Nephron progenitor cell (in vitro differentiated cells): Measurements from ENCODE around the gene FLNA.

ENCODE experiments used
- DNase-seq: peaks from one replicate; pipeline ENCODE4 v3.0.0; 2021
- H3K27ac Mint-ChIP-seq: 2 replicates; pipeline ENCODE4 v1.8.0; 2021; ENCODE audit warnings: mild to moderate bottlenecking, moderate library complexity, mixed read lengths
- H3K27me3 Mint-ChIP-seq: 2 replicates; pipeline ENCODE4 v1.8.0; 2021; ENCODE audit warnings: mild to moderate bottlenecking, low read depth, mixed read lengths; ENCODE audit not compliant: poor library complexity
- H3K36me3 Mint-ChIP-seq: 2 replicates; pipeline ENCODE4 v1.8.0; 2021; ENCODE audit warnings: low read depth, mixed read lengths
- H3K4me1 Mint-ChIP-seq: 2 replicates; pipeline ENCODE4 v1.8.0; 2021; ENCODE audit warnings: mixed read lengths
- H3K4me3 Mint-ChIP-seq: 2 replicates; pipeline ENCODE4 v1.8.0; 2021; ENCODE audit warnings: mild to moderate bottlenecking, moderate library complexity, mixed read lengths
- H3K9me3 Mint-ChIP-seq: 2 replicates; pipeline ENCODE4 v1.8.0; 2021; ENCODE audit warnings: mild to moderate bottlenecking, moderate library complexity, mixed read lengths
- TF ChIP-seq, protein P1 (sequence below): fragments of 200-600 bp; sonication (generic); IDR thresholded peaks from 2 replicates; pipeline ENCODE4 v1.5.0; 2021; ENCODE audit warnings: antibody characterized with exemption

Gene FLNA

GRCh38 chrX:154378059-154378798 lies 3.8 kb upstream of the FLNA start:
- Mint-ChIP-seq H3K27me3 (peaks cover 3% of the 10 kb centered on the region), H3K4me3 (peak overlapping the region; percentile 52), H3K36me3 (peaks cover 4% of the 10 kb centered on the region), H3K9me3 (peaks cover 38% of the 10 kb centered on the region), H3K4me1 (peaks cover 27% of the 10 kb centered on the region), H3K27ac (no peak overlapping the region)
- TF ChIP-seq, protein P1, sequence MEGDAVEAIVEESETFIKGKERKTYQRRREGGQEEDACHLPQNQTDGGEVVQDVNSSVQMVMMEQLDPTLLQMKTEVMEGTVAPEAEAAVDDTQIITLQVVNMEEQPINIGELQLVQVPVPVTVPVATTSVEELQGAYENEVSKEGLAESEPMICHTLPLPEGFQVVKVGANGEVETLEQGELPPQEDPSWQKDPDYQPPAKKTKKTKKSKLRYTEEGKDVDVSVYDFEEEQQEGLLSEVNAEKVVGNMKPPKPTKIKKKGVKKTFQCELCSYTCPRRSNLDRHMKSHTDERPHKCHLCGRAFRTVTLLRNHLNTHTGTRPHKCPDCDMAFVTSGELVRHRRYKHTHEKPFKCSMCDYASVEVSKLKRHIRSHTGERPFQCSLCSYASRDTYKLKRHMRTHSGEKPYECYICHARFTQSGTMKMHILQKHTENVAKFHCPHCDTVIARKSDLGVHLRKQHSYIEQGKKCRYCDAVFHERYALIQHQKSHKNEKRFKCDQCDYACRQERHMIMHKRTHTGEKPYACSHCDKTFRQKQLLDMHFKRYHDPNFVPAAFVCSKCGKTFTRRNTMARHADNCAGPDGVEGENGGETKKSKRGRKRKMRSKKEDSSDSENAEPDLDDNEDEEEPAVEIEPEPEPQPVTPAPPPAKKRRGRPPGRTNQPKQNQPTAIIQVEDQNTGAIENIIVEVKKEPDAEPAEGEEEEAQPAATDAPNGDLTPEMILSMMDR: no peak
- no peak for DNase-seq

GRCh38 chrX:154376774-154377173 lies 2.3 kb upstream of the FLNA start:
- peaks cover 4% of the 10 kb centered on the region for H3K36me3 Mint-ChIP-seq
- H3K27ac Mint-ChIP-seq: no peak overlapping the region
- DNase-seq: no peak
- peaks cover 3% of the 10 kb centered on the region for H3K27me3 Mint-ChIP-seq
- peaks cover 42% of the 10 kb centered on the region for H3K9me3 Mint-ChIP-seq
- peaks cover 27% of the 10 kb centered on the region for H3K4me1 Mint-ChIP-seq
- no peak overlapping the region for H3K4me3 Mint-ChIP-seq
- TF ChIP-seq, protein P1: no peak

- DNase-seq: no peak
- peaks cover 17% of the 10 kb centered on the region for H3K4me1 Mint-ChIP-seq
- no peaks in the 10 kb centered on the region for H3K36me3 Mint-ChIP-seq
- peaks cover 36% of the 10 kb centered on the region for H3K9me3 Mint-ChIP-seq
- H3K4me3 Mint-ChIP-seq: peak overlapping the region; percentile 8
- TF ChIP-seq, protein P1: no peak
- H3K27ac Mint-ChIP-seq: no peak overlapping the region
- H3K27me3 Mint-ChIP-seq: no peaks in the 10 kb centered on the region
Measured at GRCh38 chrX:154375156-154375504, 696 bp upstream of the FLNA start.

GRCh38 chrX:154373340-154374306 lies 811 bp downstream of the FLNA start:
- no peaks in the 10 kb centered on the region for H3K27me3 Mint-ChIP-seq
- peak; percentile 65 for DNase-seq
- H3K4me1 Mint-ChIP-seq: peaks cover 14% of the 10 kb centered on the region
- no peak overlapping the region for H3K27ac Mint-ChIP-seq
- TF ChIP-seq, protein P1: peak; percentile 34
- H3K4me3 Mint-ChIP-seq: peak overlapping the region; percentile 65
- no peaks in the 10 kb centered on the region for H3K36me3 Mint-ChIP-seq
- H3K9me3 Mint-ChIP-seq: peaks cover 37% of the 10 kb centered on the region

DNA sequence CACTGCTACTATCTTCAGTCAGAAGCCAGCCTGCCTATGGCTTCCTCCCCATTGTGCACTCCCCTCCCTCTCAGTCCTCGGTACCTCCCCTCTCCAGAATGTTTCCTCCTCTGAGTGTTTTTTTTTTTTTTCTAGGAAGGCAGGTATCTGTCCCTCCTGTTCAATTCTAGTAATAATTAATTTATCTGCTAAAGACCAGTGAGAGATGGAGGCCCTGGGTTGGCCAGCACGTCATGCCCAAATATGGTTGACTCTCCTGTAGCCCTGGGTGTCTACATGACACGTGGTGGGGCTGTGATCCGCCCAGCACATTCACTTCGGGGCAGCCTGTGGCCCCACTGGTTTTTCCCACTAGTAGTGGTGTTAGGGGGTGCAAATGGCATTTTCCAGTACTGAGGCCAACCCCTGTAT lies 1.8 kb downstream of the FLNA start:
- Mint-ChIP-seq H3K27ac (no peak overlapping the region), H3K4me1 (peaks cover 14% of the 10 kb centered on the region), H3K36me3 (no peaks in the 10 kb centered on the region), H3K27me3 (no peaks in the 10 kb centered on the region), H3K4me3 (peak overlapping the region; percentile 63), H3K9me3 (peaks cover 37% of the 10 kb centered on the region)
- DNase-seq: no peak
- TF ChIP-seq, protein P1: no peak
